BJ (cell line): ENCODE data around the gene ITGA8. TPM values are rescaled to one million over a fixed set of nuclear protein-coding genes. Genes with fewer than 3 reads are reported as not detected.

Experiments used
- CTCF ChIA-PET: fragments of 350-600 bp; formaldehyde crosslinking; extraction: SDS; loops from one replicate; lab custom pipeline; 2021; ENCODE audit warnings: antibody characterized with exemption, inconsistent platforms; lab: Yijun Ruan, JAX
- POLR2A ChIA-PET: fragments of 300-600 bp; sonication (Branson Sonifier 250); formaldehyde crosslinking; extraction: SDS; loops from one replicate; lab custom pipeline; 2021; ENCODE audit warnings: antibody characterized with exemption; lab: Charles Lee
- DNase-seq: peaks from one replicate; pipeline ENCODE4 v3.0.0-alpha.2; 2011; ENCODE audit warnings: low read depth
- H3K27me3 ChIP-seq: 2 replicates; pipeline ENCODE4 v1.6.0; 2011; ENCODE audit warnings: low read length; ENCODE audit not compliant: control insufficient read depth, insufficient read depth
- H3K36me3 ChIP-seq: 2 replicates; pipeline ENCODE4 v1.5.1; 2011; ENCODE audit warnings: low read length; ENCODE audit not compliant: control insufficient read depth, insufficient read depth
- H3K4me3 ChIP-seq: 2 replicates; pipeline ENCODE4 v1.5.1; 2011; ENCODE audit warnings: low read depth, mild to moderate bottlenecking, control low read depth, low read length
- polyA plus RNA-seq: library from polyadenylated mRNA; depleted of rRNA; stranded (reverse); fragments of >200 nt; gene quantifications from 2 replicates; pipeline ENCODE4 v1.2.3, GENCODE V29; 2011
- TF ChIP-seq, protein P1 (sequence below): IDR thresholded peaks from 2 replicates; pipeline ENCODE4 v1.5.1; 2011; ENCODE audit warnings: low read depth, mild to moderate bottlenecking, control low read depth, inconsistent platforms, low read length, moderate library complexity; ENCODE audit not compliant: insufficient read depth

The ITGA8 gene
- polyA plus RNA-seq, 1 experiment, result 10.1 TPM

DNA sequence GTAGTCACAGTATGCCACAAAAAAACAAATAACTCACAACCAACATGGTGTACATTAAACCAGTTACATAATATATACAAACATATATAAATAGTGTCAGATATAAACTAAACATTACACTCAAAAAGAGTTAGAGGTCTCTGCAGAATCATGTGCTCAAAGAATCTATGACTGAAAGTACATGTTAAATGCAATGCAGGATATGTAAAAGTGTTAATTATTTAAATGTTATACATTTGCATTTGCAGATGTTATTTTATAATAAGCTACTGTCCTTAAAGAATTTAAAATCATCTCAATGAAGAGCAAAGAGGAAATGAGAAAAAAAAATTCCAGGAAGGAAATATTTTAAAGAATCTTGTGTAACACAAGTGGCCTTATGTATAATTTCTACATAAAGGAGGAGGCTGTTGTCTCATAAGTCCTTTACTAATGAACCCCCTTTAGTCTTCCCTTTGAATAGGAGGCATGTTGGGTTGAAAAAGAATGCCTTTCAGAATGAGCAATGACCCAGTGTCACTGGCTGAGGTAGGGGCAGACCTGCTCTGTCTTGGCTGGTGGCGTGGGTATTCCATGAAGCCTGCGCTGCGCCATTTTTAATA, 148.9 kb downstream of the ITGA8 start:
- no peak for DNase-seq
- Histone ChIP-seq H3K27me3 (no peaks in the 10 kb centered on the region), H3K36me3 (no peaks in the 10 kb centered on the region), H3K4me3 (no peak overlapping the region)
- TF ChIP-seq, protein P1, sequence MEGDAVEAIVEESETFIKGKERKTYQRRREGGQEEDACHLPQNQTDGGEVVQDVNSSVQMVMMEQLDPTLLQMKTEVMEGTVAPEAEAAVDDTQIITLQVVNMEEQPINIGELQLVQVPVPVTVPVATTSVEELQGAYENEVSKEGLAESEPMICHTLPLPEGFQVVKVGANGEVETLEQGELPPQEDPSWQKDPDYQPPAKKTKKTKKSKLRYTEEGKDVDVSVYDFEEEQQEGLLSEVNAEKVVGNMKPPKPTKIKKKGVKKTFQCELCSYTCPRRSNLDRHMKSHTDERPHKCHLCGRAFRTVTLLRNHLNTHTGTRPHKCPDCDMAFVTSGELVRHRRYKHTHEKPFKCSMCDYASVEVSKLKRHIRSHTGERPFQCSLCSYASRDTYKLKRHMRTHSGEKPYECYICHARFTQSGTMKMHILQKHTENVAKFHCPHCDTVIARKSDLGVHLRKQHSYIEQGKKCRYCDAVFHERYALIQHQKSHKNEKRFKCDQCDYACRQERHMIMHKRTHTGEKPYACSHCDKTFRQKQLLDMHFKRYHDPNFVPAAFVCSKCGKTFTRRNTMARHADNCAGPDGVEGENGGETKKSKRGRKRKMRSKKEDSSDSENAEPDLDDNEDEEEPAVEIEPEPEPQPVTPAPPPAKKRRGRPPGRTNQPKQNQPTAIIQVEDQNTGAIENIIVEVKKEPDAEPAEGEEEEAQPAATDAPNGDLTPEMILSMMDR, result no peak
- CTCF ChIA-PET, result interaction anchor here (1.4 kb wide), 1 partner anchor 13 kb away, joined by 4 read pairs; no protein-coding TSS in a partner anchor
- POLR2A ChIA-PET, result no interaction called here

DNA sequence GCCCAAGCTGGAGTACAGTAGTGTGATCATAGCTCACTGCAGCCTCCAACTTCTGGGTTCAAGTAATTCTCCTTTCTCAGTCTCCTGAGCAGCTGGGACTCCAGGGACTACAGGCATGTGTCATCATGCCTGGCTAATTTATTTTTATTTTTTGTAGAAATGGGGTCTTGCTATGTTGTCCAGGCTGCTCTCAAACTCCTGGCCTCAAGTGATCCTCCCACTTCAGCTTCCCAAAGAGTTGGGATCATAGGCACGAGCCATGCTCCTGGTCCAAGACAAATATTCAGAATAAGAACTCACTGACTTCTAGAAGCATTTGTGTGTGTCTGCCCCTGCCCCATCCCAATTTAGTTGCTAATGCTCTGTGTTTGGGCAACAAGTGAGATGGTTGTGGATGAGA, 151.8 kb downstream of the ITGA8 start:
- TF ChIP-seq, protein P1, result no peak
- ChIA-PET CTCF (interaction anchor here (0.7 kb wide), 1 partner anchor 152 kb away, joined by 3 read pairs; the partner anchor contains the start of gene ITGA8), POLR2A (no interaction called here)
- H3K36me3 ChIP-seq, result no peaks in the 10 kb centered on the region
- H3K27me3 ChIP-seq, result no peaks in the 10 kb centered on the region
- no peak overlapping the region for H3K4me3 ChIP-seq
- DNase-seq, result no peak

DNA sequence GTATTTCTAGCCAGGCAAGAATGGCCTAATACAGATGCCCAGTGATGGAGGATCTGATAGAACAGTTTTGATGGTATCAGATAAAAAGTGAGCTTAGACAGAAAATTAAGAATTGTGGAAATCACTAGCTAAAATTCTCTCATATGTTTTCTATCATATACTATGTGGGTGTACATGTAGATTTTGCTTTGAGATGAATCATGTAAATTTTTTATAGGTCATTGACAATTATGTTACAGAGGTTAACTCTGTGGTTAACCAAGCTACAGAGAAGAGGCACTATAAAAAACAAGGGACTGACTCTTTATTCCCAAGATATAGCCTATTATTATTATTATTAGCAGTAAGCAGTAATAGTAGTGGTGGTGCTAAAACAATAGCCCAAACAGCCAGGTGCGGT, 156.5 kb downstream of the ITGA8 start:
- CTCF ChIA-PET, result interaction anchor here (0.6 to 1.6 kb wide), 3 partner anchors 16 to 150 kb away, joined by 3 to 5 read pairs (median 3); no protein-coding TSS in a partner anchor
- no peak for DNase-seq
- POLR2A ChIA-PET, result no interaction called here
- TF ChIP-seq, protein P1, result no peak
- no peaks in the 10 kb centered on the region for H3K27me3 ChIP-seq
- no peak overlapping the region for H3K4me3 ChIP-seq
- no peaks in the 10 kb centered on the region for H3K36me3 ChIP-seq

DNA sequence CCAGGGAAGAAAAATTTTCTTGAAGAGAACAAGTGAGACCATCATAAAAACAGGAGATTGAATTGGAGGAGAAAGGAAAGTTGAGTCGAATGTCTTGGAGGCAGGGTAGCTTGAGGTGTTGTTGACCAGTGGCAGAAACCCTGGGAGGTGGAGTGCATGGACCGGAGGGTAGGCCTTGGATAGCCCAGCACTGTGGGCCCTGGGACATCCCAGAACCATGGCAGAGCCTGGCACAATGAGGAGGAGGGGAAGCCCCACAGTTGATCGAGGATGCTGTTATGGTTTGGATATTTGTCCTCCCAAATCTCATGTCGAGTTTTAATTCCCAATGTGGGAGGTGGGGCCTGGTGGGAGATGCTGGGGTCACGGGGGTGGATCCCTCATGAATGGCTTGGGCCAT, 157.1 kb downstream of the ITGA8 start:
- ChIA-PET CTCF (interaction anchor here (0.6 kb wide), 1 partner anchor 150 kb away, joined by 3 read pairs; no protein-coding TSS in a partner anchor), POLR2A (no interaction called here)
- H3K27me3 ChIP-seq, result no peaks in the 10 kb centered on the region
- TF ChIP-seq, protein P1, result no peak
- no peak for DNase-seq
- H3K36me3 ChIP-seq, result no peaks in the 10 kb centered on the region
- H3K4me3 ChIP-seq, result no peak overlapping the region

DNA sequence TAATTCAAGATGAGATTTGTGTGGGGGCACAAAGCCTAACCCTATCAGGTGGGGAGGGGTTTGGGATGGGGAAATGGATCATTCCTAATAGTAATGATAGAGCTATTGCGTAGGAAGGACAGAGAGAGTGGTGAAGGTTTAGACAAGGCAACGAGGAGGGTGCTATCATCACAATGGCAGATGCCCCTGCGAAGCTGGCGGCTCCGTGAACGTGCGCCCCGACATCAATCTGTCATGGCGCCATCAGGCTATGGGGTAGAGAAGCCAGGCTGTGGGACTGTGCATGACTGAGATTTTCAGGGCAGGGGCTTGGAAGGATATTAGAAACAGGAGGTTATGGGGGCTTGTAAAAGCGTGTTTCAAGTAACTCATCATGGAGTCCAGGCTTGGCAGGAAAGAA, 157.6 kb downstream of the ITGA8 start:
- H3K36me3 ChIP-seq, result no peaks in the 10 kb centered on the region
- ChIA-PET CTCF (no interaction called here), POLR2A (no interaction called here)
- no peak overlapping the region for H3K4me3 ChIP-seq
- TF ChIP-seq, protein P1, result no peak
- DNase-seq, result no peak
- no peaks in the 10 kb centered on the region for H3K27me3 ChIP-seq
